Pulmonary artery endothelial cell (primary cell): ENCODE measurements around the gene C16orf78. TPM values are rescaled to one million over a fixed set of nuclear protein-coding genes. Genes with fewer than 3 reads are reported as not detected.

ENCODE experiments used
- DNase-seq: peaks from one replicate; pipeline ENCODE4 v3.0.0-alpha.2; 2011; ENCODE audit warnings: low read depth, low spot score
- total RNA-seq: library from RNA; depleted of rRNA; stranded (reverse); fragments of >200 nt; gene quantifications from 2 replicates; pipeline ENCODE4 v1.2.3, GENCODE V29; 2014

Gene C16orf78, protein sequence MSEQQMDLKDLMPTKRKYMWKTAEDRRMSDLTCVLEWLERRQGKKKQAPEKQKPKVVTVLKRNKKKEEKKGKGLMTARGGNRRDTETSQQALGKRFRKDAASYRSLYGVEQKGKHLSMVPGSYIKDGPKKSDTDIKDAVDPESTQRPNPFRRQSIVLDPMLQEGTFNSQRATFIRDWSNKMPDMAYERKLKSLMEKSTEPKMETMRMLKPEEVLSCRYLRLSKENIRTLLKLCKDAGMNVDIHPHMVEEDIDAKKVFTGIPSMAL
- total RNA-seq: not detected in 2 replicates

DNA sequence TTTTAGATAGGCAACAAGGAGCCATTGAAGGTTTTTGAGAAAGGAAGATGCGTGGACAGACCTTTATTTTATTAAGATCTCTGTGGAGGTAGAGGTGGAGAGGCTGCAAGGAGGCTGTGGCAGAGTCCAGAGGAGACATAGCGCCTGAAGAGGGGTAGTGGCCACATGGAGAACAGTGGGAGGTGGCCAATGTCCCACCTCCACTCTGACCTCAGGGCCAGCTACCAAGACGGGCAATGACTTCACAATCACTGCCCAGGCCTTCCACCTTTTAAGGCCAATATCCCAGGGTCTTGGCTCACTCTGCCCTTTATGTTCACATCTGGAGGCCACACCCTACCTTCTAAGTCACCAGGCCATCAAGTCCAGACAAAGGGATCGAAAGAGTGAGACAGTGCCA lies at the start of gene C16orf78:
Gene C16orf78 (plus strand): TSS at position 301 of the 400 bp plus-strand sequence. CDS start 136 bp downstream, outside the sequence.
- DNase-seq: no peak

DNA sequence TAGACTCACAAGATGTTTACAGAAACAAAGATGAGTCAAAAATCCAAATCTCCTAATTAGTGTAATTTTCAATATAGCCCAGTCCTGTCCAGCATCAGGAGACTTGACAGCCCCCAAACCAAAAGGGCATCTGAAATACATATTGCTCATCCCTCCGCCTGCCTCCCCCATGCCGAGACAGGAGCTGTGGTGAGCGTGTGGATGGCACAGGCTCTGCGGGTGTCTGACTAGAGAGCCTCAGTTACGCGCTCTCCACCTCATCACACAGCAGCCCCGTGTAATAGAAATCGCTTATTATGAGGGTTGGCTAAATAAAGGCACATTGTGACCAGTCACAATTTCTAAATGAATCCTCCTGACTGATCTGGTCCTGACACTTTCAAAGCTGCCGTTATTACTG lies 48.9 kb upstream of the C16orf78 start:
- no peak for DNase-seq

DNA sequence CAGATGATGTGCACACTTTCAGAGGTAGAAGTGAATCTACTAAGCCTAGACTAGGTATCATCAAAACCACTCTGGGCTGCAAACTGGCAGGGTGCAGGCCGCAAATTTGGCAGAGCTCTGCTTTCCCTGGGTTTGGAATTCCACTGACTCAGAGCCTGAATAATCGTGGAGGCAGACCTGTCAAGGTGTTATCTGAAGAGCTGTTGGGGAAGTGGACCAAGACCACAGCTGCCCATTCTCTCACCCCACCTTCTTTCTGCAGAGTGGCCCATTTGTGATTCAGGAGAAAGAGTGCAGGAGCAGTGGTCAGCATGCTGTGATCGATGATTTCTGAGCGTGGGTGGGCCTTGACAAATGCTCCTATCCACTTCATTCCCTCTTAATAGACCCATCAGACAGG lies 46.1 kb upstream of the C16orf78 start:
- no peak for DNase-seq

DNA sequence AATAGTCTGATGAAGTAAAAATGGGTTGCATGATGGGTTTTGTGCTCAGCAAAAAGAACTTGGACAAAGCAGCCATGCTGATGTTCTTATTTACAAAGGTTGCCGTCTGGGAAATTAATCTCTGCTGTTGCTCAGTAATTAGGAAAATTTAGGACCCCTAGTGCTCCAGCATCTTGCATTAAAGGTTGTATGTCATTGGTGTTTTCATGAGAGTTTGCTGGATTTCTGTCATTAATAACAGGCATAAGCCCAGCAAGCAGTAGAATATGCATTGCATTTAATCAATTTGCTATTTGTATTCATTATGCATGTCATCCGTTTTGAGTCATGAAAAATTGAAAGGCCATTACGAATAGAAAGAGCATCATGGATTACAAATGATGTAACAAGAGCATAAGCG lies 45.3 kb upstream of the C16orf78 start:
- no peak for DNase-seq

DNA sequence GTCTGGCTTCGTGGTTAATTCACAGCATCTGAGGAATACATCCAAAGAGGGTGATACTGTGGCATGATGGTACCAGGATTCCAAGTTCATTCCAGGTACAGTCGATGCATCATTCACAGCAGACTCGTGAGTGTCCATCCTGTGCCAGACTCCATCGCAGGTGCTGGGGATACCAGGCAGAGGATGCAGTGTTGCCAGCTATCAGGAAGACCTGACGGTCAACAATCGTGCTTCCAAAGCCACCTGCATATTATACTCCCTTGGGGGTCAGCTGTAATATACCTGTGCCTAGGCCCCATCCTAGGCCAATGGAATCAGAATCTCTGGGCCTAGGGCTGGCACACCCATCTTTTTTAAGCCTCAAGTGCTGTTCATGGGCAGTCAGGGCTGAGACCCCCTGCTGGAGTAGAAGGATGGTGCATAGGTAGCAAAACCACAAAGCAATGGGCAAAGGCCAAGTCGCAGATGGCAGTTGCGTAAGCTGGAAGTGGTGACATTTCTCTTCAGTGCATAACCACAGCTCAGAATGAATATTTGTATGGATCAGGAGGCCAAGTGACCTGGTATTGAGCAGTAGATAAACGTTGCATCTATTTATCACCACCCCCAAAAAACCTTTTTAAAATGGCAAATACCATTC lies 42.9 kb upstream of the C16orf78 start:
- no peak for DNase-seq

DNA sequence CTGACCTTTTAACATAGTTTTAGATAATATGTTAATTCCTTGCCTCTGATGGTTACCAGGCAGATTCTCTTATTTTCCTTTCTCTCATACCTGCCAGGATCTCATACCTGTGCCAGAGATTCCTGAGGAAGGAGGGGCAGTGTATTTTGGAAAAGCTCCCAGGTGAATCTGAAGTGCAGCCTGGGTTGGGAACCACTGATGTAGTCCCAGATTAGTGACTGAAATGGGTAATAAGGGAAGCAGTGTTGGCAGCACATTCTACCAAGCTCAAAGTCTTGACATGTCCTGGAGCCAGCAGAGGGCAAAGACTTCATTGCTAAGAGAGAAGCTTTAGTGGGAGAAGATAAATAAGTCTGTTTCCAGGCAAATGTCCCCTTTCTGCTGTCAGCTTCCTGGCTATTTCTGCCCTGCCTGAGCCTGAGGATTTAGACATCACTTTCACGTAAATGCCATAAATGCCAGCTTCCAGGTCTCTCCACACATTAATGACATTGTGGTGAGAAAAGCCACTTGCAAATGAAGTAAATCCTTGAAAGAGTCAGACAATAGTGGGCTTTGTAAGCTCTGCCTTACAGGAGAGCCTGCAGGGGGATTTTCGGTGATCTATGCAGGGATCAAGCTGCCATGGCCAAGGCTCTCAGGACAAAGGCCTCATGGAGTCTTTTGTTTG lies 40.9 kb upstream of the C16orf78 start:
- no peak for DNase-seq

DNA sequence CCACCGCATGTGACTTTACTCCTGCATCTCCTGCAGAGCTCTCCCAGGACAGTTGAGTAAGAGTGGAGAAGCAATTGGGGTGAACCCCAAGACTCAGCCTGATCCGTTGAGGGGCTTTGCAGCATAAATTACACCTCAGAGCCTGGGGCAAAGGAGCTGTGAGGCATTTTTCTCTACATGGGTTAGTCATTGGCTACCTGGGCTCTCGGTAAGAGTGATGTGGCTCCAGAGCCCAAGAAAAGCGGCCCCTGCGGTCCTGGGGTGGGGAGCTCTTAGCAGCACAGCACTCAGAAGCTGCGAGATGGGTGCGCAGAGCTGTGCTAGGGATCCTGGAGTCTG lies 40.4 kb upstream of the C16orf78 start:
- DNase-seq: no peak

DNA sequence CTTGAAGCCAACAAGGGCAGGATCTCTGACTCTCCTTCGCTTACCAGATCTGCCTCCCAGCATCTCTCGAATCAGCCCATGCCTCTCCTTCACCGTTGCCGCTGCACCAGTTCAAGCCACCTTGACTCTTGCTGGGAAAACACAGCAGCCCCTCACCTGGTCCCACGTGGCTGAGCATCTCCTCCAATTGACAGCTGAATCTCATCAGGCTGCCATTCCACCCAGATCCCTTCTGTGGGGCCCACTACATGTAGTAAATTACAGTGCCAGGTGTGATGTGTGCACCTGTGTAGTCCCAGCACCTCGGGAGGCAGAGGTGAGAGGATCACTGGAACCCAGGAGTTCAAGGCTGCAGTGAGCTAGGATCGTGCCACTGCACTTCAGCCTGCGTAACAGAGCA lies 37.8 kb upstream of the C16orf78 start:
- DNase-seq: no peak

DNA sequence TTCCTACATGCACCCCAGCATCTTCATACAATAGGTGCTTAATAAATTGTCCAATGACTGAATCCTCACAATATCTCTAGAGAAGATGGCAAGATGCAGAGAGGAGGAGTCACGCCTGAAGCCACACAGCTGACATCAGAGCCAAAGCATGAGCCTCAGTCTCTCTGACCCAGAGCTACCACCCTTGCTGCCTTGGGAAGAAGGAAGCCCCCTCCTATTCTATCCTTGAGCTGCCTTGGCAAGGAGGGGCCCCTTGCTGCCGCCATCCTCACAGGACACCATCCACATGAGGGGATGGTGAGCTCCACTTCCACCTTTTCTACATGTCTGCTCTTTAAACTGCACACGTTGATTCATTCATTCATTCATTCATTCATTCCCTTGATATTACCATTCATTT lies 37.0 kb upstream of the C16orf78 start:
- no peak for DNase-seq

DNA sequence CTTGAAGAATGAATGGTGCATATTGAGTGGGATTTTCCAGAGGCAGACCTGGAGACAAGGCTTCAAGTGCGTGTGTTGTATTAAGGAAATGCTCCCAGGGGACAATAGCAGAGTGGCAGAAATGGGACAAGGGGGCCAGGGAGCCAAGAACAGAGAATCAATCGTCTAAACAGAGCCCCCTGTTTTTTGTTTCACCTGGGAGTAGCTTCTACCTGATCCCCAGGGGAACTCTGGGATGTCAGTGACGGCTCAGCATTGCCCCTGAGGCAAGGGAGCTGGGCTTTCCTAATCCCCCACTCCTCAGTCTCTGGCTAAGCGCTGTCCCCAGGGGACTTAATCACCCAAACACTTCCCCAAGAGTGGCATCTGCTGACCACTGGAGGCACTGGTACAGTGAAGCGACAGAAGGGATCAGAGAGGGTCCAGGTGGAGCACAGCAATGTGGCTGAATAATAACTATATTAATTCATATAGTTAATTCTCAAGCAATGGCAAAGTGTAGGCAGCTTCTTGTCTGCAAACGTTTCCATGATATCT lies 35.7 kb upstream of the C16orf78 start:
- no peak for DNase-seq

DNA sequence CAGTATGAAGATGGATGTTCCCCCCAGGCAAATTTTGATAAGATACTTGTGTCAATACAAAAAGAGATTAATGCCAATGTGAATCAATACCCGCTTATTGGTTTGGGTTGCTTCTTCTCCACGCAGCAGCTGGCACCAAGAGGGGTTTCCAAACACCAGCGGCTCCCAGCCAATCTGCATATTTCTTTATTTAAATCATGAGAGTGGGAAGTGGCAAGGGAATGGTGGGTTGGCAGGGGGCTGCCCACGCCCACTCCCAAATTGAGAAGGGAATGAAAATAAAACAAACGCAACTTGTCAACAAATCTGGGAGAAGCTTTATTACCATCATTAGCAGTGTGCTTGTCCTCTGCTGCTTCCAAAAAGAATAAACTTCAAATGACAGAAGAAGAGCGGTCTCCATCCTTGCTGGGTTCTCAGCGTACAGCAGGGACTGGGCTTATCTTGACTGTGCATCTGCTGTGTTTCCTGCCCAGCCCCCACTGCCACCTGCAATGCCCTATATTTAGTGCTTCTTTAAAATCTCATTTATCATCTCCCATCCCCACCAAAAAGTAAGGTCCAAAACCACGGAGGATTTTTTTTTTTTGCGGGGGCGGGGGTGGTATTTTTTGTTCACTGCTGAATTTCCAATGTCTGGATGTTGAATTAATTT lies 34.9 kb upstream of the C16orf78 start:
- DNase-seq: no peak

DNA sequence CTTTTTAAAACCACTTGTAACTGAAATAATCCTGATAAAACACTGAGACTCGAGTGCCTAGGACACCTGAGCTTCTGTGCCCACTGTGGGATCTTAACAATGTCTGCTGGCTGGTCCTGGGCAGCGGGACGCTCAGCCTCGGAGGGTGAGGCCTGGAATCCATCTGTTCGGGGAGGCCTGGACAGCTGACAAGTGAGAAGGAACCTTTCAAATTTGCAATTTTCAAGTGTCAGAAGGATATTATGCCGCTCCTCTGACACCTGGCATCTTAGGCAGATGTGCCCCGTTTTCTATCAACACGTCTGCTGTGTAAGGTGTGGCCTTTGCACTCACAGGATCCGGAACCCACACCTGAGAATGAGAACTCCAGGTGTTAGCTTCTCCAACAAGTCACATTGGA lies 33.1 kb upstream of the C16orf78 start:
- DNase-seq: no peak

DNA sequence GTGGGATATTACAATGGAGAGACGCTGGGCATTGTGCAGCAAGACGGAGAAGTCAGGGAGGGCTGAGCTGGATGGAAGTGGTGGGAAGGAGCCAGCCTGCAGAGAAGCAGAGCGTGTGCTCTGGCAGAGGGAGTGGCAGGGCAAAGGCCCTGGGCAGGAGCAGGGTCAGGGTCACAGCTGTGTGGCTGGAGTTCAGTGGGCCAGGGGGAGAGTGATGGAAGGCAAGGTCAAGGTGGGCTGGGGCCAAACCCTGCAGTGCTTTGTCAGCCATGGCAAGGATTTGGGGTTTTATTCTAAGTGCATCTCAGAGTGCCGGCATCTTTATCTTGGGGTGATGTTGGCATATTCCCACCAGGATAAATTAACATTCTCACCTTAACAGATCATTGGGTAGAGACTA lies 31.9 kb upstream of the C16orf78 start:
- DNase-seq: no peak

DNA sequence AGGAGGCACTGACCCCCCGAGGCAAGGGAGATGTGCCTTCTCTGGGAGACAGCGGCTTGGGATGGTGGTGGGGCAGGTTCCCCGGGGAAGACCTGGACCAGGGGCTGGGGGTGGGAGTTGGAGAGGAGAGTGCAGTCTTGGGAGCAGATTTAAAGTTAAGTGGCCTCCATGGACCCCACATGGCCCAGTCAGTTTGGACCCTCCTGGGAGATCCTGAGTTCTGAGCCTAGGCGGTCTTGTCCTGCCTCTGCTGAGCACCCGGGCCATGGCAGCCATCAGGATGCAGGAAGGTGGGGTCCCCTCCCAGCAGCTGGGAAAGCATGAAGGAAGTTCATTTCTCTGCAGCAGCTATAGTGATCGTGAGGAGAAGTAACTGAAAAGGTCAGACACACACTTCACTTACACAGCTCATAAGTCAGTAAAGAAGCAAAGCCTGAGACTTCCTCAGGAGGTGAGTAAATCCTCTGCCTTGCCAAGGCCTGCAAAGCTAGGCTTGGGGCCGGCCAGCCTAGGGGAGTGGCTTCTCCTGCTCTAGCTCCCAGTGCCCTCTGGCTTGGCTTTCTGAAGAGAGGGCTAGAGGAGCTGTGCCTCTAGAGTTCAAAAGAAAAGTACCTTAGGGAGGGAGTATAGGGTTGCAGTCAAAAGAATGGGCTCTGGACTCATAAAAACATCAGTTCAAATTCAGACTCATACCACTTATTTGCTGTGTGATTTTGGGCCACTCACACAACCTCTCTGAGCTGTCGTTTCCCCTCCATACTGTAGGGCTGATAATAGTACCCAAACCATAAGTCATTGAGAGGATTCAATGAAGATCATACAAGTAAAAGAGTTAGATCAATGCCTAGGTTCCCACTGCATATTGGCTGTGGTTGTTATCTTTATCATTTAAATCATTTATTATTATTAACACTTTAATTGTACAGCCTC lies 31.0 kb upstream of the C16orf78 start:
- DNase-seq: no peak

DNA sequence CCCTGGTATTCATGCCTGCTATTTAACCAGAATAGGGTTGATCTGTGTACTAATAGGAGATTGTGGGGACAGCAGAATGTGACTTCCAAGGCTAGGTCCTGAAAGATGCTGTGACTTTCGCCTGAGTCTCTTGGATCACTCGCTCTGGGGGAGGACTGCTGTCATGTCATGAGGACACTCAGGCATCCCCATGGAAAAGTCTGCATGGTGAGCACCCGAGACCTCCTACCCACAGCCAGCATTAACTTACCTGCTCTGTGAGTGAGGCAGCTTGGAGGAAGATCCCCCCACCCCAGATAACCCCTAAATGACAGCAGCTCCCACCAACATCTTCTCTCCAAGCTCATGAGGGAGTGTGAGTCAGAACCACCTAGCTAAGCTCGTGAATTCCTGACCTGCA lies 30.3 kb upstream of the C16orf78 start:
- DNase-seq: no peak

DNA sequence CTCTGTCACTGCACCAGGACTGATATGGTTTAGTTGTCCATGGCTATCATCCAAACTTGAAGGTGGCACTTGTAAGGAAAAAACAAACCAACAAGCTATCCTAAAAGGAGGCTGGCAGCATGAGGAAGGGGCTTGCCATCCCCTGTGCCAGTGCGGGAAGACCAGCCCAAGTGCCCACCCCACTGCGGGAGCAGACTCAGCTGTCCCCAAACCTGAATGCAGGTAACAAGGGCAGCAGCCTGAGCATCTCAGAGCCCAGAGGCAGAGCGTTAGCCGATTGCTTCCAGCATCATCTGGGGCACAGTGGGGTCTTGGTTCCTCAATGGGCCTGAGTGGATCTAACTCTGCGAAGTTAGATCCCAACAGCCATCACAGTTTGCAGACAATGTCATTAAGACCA lies 29.2 kb upstream of the C16orf78 start:
- DNase-seq: no peak

DNA sequence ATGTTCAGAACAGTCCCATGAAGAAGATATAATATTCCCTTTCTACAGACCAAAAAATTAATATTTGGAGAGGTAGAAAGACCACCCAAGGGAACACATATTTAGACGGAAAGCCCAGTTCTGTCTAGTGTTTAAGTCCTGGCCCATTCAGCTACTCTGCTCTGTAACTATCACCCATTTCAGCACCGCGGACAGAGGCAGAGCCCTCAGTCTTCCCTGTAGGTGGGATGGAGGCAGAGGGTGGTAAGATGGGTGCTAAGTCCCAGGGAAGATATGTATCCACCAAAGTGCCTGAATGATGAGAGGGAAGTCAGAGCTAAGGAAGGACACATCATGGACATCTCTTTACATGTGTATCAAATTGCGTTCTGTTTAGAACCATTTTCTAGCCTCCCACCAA lies 27.8 kb upstream of the C16orf78 start:
- DNase-seq: no peak

DNA sequence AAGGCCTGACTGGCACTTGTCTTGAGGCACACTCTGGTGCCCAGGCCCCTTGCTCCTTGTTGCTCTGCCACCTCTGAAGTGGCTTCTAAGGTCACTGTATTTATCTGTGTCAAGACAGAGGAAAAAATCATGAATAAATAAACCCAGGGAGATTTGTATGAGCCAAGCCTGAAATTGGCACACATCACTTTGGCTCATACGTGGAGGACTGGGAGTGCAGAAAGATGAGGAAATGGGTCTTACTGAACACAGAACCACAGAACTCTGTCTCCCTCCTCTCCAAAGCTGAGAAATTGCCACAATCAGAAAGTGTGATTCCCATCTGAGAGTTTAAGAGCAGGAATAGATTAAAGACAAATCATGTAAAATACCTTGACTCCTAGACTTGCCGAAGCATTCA lies 27.1 kb upstream of the C16orf78 start:
- DNase-seq: no peak

DNA sequence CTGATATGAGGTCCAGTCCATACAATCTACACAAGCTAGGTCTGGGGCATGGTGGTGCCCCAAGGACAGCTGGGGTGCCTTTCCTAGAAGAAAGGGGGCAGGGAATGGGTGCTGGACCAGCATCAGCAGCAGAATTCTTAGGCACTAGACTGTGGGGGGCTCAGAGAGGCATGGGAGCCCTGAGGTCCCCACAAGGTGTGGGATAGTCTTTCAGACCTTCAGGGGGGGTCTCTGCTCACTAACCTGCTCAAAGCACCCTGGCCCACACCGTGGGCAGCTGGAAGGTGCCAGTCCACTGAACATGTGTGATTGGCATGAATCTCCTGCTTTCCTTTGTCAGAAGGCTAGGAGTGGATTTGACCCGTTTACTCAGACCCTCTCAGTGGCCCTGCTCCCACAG lies 26.1 kb upstream of the C16orf78 start:
- DNase-seq: no peak

DNA sequence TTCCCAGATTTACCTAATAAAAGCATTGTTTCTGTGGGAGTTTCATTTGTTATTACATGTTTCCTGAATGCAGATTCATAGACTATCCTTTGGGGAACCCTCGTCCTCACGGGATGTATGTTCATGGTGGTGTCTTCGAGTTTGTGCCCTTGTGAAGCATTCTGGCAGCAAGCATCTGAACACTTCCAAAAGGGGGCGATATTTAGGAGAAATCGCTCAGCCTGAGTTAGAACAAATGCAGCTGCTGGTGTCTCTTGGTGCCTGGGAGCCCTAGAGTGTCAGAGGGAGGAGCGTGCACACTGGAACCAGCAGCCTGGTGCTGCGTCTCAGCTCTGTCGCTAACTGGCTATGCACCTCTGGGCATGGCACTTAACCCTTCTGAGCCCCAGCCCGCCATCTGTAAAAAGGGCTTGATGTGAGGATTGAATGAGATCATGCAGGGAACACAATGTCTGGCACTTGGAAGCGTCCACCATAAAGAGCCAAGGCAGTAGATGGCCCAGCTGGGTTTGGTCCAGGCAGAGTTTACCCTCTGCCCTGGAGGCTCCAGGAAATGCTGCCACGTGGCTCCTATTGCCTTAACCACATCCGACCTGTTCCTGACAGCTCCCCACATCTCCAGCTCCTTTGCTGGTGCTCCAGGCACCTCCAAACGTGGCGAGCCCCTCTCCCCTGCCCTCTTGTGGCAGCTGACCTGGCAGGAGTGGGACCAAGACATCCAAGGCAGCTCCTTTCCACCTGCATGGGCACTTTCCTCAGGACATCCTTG lies 25.0 kb upstream of the C16orf78 start:
- DNase-seq: no peak
